GM18498 (cell line): ENCODE results near the gene GOLGA8A.
"Not testable (repeated sequence)": the region's sequence is repeated elsewhere in the genome, so short reads cannot be mapped to it uniquely, and the experiment has no call there.

ENCODE experiments used
- ATAC-seq: cut with Tn5 transposase; IDR thresholded peaks from one replicate; pipeline ENCODE4 v1.9.1; 2021; ENCODE audit warnings: mild to moderate bottlenecking, moderate library complexity; ENCODE audit not compliant: unreplicated experiment

The GOLGA8A gene

GRCh38 chr15:34418435-34418834 is 19.2 kb downstream of the GOLGA8A start:
- ATAC-seq, result not testable (repeated sequence)

DNA sequence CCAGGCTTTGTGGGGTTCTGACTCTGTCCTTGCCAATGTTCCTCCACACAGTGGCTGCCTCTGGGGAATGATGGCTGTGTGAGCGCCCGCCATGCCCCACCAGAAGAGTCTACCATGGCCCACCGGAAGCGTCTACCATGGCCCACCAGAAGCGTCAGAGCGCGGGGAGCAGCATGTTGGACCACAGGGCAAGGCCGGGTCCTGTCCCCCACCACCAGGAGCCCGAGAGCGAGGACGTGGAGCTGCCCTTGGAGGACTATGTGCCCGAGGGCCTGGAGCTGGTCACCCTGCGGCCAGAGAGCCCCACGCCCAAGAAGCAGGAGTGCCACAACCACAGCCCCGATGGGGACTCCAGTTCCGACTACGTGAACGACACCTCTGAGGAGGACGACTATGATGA is 28.1 kb downstream of the GOLGA8A start:
- ATAC-seq, result not testable (repeated sequence)

DNA sequence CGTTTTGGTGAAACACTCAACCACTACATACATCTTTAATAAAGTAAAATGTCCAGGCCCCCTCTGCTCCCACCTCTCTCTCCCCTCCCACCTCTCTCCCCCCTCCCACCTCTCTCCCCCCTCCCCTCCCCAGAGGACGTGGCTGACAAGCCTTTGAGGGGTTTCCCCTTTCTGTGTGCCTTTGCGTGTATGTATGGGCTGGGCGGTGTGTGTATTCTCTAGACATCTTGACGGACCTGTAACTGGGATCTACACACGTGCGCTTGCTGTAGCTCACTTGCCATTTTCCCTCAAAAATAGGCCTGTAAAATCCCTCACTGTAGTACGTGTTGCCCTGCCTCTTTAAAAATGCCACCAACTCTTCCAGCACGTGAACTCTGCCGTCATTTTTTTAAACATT is 28.6 kb downstream of the GOLGA8A start:
- ATAC-seq, result not testable (repeated sequence)

GRCh38 chr15:34403899-34404298 is 33.7 kb downstream of the GOLGA8A start:
- not testable (repeated sequence) for ATAC-seq

- ATAC-seq, result peak; percentile 61
Observed at GRCh38 chr15:34403160-34403598, 34.4 kb downstream of the GOLGA8A start.

- ATAC-seq, result not testable (repeated sequence)
Observed at GRCh38 chr15:34397637-34398259, 39.9 kb downstream of the GOLGA8A start.

GRCh38 chr15:34392981-34393380 is 44.6 kb downstream of the GOLGA8A start:
- ATAC-seq, result not testable (repeated sequence)

GRCh38 chr15:34389594-34390086 is 48.0 kb downstream of the GOLGA8A start:
- not testable (repeated sequence) for ATAC-seq
